ENCODE results near the gene MAD1L1. TPM values are rescaled to one million over a fixed set of nuclear protein-coding genes. Genes with fewer than 3 reads are reported as not detected.

The MAD1L1 gene
- total and polyA plus RNA-seq, 2 of the 13 experiments (the other 11 are each of a cell fraction or from before 2014, with no cell fraction given), result 17.4 to 64.7 TPM

- FAIRE-seq (no peak), DNase-seq (ENCODE audit: low spot score) (no peak), ATAC-seq (no peak)
- no peak overlapping the region for H2AFZ ChIP-seq (ENCODE audit: low read length)
- ChIA-PET CTCF (ENCODE audit: low intra/inter-chr PET ratio, low total read pairs) (no interaction called here), POLR2A (no interaction called here)
- H3K79me2 ChIP-seq (ENCODE audit: insufficient read depth, low read length), result no peaks in the 10 kb centered on the region
- in situ Hi-C loops (cut with HindIII; ENCODE audit: extremely low pct_ligation_motif_present, low pct_unique_long_range_greater_than_20kb), result no loop called here
- H3K27me3 ChIP-seq (ENCODE audit: control insufficient read depth in 1 of 2, insufficient read depth in 2 of 2, low read length in 2 of 2), result no peaks in the 10 kb centered on the region
- no peaks in the 10 kb centered on the region for H4K20me1 ChIP-seq (ENCODE audit: insufficient read depth, low read length)
- no peak overlapping the region for H3K4me3 ChIP-seq (replicated peaks in 1 of 3; ENCODE audit: insufficient read depth in 1 of 3, low read depth in 2 of 3, low read length in 3 of 3)
- H3K4me2 ChIP-seq (ENCODE audit: low read depth, low read length), result no peak overlapping the region
- WGBS (ENCODE audit: low lambda C conversion rate), result 99% methylated on average over 10 of the region's 11 CpGs
- no peaks in the 10 kb centered on the region for H3K4me1 ChIP-seq (ENCODE audit: insufficient read depth, low read length)
- H3K9me3 ChIP-seq (ENCODE audit: low read length), result no peaks in the 10 kb centered on the region
- no TSS peak for BruUV-seq (replicated peaks)
- H3K27ac ChIP-seq (ENCODE audit: extremely low read length, insufficient read depth, low read length), result no peak overlapping the region
- intact Hi-C loops (cut with micrococcal nuclease; ENCODE audit: unreplicated experiment), result no loop called here
- H3K36me3 ChIP-seq (replicated peaks in 1 of 2; ENCODE audit: control insufficient read depth in 1 of 2, insufficient read depth in 2 of 2, low read length in 2 of 2), result peaks cover 6 to 38% of the 10 kb centered on the region in 2 experiments; a peak in 3 of 5 replicates
- TF ChIP-seq ZIK1 (CRISPR knock-in tag; IDR thresholded peaks at IDR 0.05; ENCODE audit: borderline replicate concordance, low read depth) (no peak), ZSCAN22 (CRISPR knock-in tag; IDR thresholded peaks at IDR 0.05) (no peak), ZNF256 (CRISPR knock-in tag; conservative IDR thresholded peaks at IDR 0.05) (no peak), PHF8 (CRISPR knock-in tag; IDR thresholded peaks at IDR 0.05) (no peak), IRF2 (CRISPR knock-in tag; IDR thresholded peaks at IDR 0.05) (no peak), ZNF501 (CRISPR knock-in tag; IDR thresholded peaks at IDR 0.05) (no peak)
- TF ChIP-seq, protein P1, sequence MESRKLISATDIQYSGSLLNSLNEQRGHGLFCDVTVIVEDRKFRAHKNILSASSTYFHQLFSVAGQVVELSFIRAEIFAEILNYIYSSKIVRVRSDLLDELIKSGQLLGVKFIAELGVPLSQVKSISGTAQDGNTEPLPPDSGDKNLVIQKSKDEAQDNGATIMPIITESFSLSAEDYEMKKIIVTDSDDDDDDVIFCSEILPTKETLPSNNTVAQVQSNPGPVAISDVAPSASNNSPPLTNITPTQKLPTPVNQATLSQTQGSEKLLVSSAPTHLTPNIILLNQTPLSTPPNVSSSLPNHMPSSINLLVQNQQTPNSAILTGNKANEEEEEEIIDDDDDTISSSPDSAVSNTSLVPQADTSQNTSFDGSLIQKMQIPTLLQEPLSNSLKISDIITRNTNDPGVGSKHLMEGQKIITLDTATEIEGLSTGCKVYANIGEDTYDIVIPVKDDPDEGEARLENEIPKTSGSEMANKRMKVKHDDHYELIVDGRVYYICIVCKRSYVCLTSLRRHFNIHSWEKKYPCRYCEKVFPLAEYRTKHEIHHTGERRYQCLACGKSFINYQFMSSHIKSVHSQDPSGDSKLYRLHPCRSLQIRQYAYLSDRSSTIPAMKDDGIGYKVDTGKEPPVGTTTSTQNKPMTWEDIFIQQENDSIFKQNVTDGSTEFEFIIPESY (CRISPR knock-in tag; IDR thresholded peaks at IDR 0.05), result 0 out of 2 replicates have a peak, but pooled peaks have one; percentile 34
- H3K9ac ChIP-seq (ENCODE audit: insufficient read depth, low read depth, low read length), result no peak overlapping the region
Measured at GRCh38 chr7:2087744-2088143, 145.0 kb downstream of the MAD1L1 start.

GRCh38 chr7:2086229-2086628 is 146.5 kb downstream of the MAD1L1 start:
- BruUV-seq (replicated peaks), result no TSS peak
- Histone ChIP-seq H3K36me3 (replicated peaks in 1 of 2; ENCODE audit: control insufficient read depth in 1 of 2, insufficient read depth in 2 of 2, low read length in 2 of 2) (peaks cover 6 to 38% of the 10 kb centered on the region in 2 experiments; a peak in 3 of 5 replicates), H3K27ac (ENCODE audit: extremely low read length, insufficient read depth, low read length) (no peak overlapping the region), H3K79me2 (ENCODE audit: insufficient read depth, low read length) (no peaks in the 10 kb centered on the region), H3K9me3 (ENCODE audit: low read length) (no peaks in the 10 kb centered on the region), H3K4me3 (replicated peaks in 1 of 3; ENCODE audit: insufficient read depth in 1 of 3, low read depth in 2 of 3, low read length in 3 of 3) (no peak overlapping the region), H3K4me2 (ENCODE audit: low read depth, low read length) (no peak overlapping the region), H3K9ac (ENCODE audit: insufficient read depth, low read depth, low read length) (no peak overlapping the region), H3K27me3 (ENCODE audit: control insufficient read depth in 1 of 2, insufficient read depth in 2 of 2, low read length in 2 of 2) (no peaks in the 10 kb centered on the region), H3K4me1 (ENCODE audit: insufficient read depth, low read length) (no peaks in the 10 kb centered on the region), H2AFZ (ENCODE audit: low read length) (no peak overlapping the region), H4K20me1 (ENCODE audit: insufficient read depth, low read length) (no peaks in the 10 kb centered on the region)
- POLR2A ChIA-PET, result no interaction called here
- in situ Hi-C loops (cut with HindIII; ENCODE audit: extremely low pct_ligation_motif_present, low pct_unique_long_range_greater_than_20kb), result no loop called here
- FAIRE-seq (no peak), DNase-seq (ENCODE audit: low spot score) (no peak), ATAC-seq (no peak)
- WGBS (ENCODE audit: low lambda C conversion rate), result 98% methylated on average over 12 of the region's 13 CpGs
- CTCF ChIA-PET (ENCODE audit: low intra/inter-chr PET ratio, low total read pairs), result no interaction called here
- intact Hi-C loops (cut with micrococcal nuclease; ENCODE audit: unreplicated experiment), result no loop called here
- TF ChIP-seq AHDC1 (CRISPR knock-in tag; IDR thresholded peaks at IDR 0.05; ENCODE audit: borderline replicate concordance), result no peak
- TF ChIP-seq ZNF564 (CRISPR knock-in tag; IDR thresholded peaks at IDR 0.05), result no peak
- no peak for TF ChIP-seq CEBPG (CRISPR knock-in tag; IDR thresholded peaks at IDR 0.05)
- TF ChIP-seq ZNF761 (CRISPR knock-in tag; conservative IDR thresholded peaks at IDR 0.05), result no peak
- no peak for TF ChIP-seq YEATS4 (CRISPR knock-in tag; IDR thresholded peaks at IDR 0.05; ENCODE audit: borderline replicate concordance)

Measured in HepG2 (cell line).